ENCODE results near the gene BLOC1S6. TPM values are rescaled to one million over a fixed set of nuclear protein-coding genes. Genes with fewer than 3 reads are reported as not detected.

BLOC1S6 gene
- total RNA-seq, 8 experiments from 2014 or later, result 60.1 to 102 (median 70.4) TPM

GRCh38 chr15:45573961-45574629 lies 13.1 kb upstream of the BLOC1S6 start:
- ATAC-seq (replicated peaks in 6 of 8), result peak in 7 of 8 experiments; percentile 14 to 100 (median 42)
- in situ Hi-C loops (cut with MboI; ENCODE audit: low pct_unique_long_range_greater_than_20kb in 2 of 9, low sequenced_read_pairs in 9 of 9, unreplicated experiment in 9 of 9), result no loop called here
- 0 to 89% methylated on average over 1 to 2 of the region's 7 CpGs; no CpG with 5 or more reads in 8 of the 10 experiments for WGBS, 10 experiments
- H3K4me3 ChIP-seq, result no peak overlapping the region
- H3K27ac ChIP-seq, result no peak overlapping the region
- no peaks in the 10 kb centered on the region for H3K4me1 ChIP-seq (replicated peaks in 1 of 2)

GRCh38 chr15:45581919-45582318 lies 5.3 kb upstream of the BLOC1S6 start:
- Histone ChIP-seq H3K27ac (no peak overlapping the region), H3K4me1 (replicated peaks in 1 of 2) (peaks cover 6 to 13% of the 10 kb centered on the region in 2 donors), H3K4me3 (no peak overlapping the region)
- in situ Hi-C loops (cut with MboI; ENCODE audit: low pct_unique_long_range_greater_than_20kb in 2 of 9, low sequenced_read_pairs in 9 of 9, unreplicated experiment in 9 of 9), result no loop called here
- 57 to 100% (median 98%) methylated on average over 1 to 2 of the region's 2 CpGs; no CpG with 5 or more reads in 2 of the 10 experiments for WGBS, 10 experiments
- no peak for ATAC-seq (replicated peaks in 6 of 8)

- Histone ChIP-seq H3K4me3 (no peak overlapping the region), H3K27ac (no peak overlapping the region), H3K4me1 (replicated peaks in 1 of 2) (peaks cover 8 to 17% of the 10 kb centered on the region in 2 donors)
- in situ Hi-C loops (cut with MboI; ENCODE audit: low pct_unique_long_range_greater_than_20kb in 2 of 9, low sequenced_read_pairs in 9 of 9, unreplicated experiment in 9 of 9), result no loop called here
- ATAC-seq (replicated peaks in 6 of 8), result no peak
- WGBS, 10 experiments, result 58 to 100% (median 87%) methylated on average over 2 to 7 of the region's 11 CpGs
Measured at GRCh38 chr15:45583731-45584639, 3.2 kb upstream of the BLOC1S6 start.

- no peak for ATAC-seq (replicated peaks in 6 of 8)
- in situ Hi-C loops (cut with MboI; ENCODE audit: low pct_unique_long_range_greater_than_20kb in 2 of 9, low sequenced_read_pairs in 9 of 9, unreplicated experiment in 9 of 9), result no loop called here
- Histone ChIP-seq H3K4me1 (replicated peaks in 1 of 2) (peaks cover 13 to 28% of the 10 kb centered on the region in 2 donors), H3K4me3 (peak overlapping the region in 2 of 5 donors; percentile 76 to 93), H3K27ac (no peak overlapping the region)
- WGBS, 10 experiments, result 60 to 100% (median 63%) methylated on average over 1 to 3 of the region's 7 CpGs; no CpG with 5 or more reads in 5 of the 10 experiments
Measured at GRCh38 chr15:45585069-45585791, 1.9 kb upstream of the BLOC1S6 start.

- in situ Hi-C loops (cut with MboI; ENCODE audit: low pct_unique_long_range_greater_than_20kb in 2 of 9, low sequenced_read_pairs in 9 of 9, unreplicated experiment in 9 of 9), result no loop called here
- Histone ChIP-seq H3K27ac (peak overlapping the region; percentile 97), H3K4me3 (peak overlapping the region; percentile 66 to 93 (median 82)), H3K4me1 (replicated peaks in 1 of 2) (peaks cover 13 to 28% of the 10 kb centered on the region in 2 donors)
- WGBS, 10 experiments, result 27 to 100% (median 78%) methylated on average over 1 to 3 of the region's 3 CpGs; no CpG with 5 or more reads in 2 of the 10 experiments
- ATAC-seq (replicated peaks in 6 of 8), result no peak
Measured at GRCh38 chr15:45586125-45586524, 1.1 kb upstream of the BLOC1S6 start.

GRCh38 chr15:45586601-45587094 lies 531 bp upstream of the BLOC1S6 start:
- 0 to 15% (median 0%) methylated on average over 2 to 13 of the region's 14 CpGs for whole genome bisulfite sequencing, 10 experiments
- ATAC-seq (replicated peaks in 6 of 8), result no peak
- peak overlapping the region; percentile 66 to 93 (median 82) for H3K4me3 ChIP-seq
- H3K27ac ChIP-seq, result peak overlapping the region; percentile 97
- in situ Hi-C loops (cut with MboI; ENCODE audit: low pct_unique_long_range_greater_than_20kb in 2 of 9, low sequenced_read_pairs in 9 of 9, unreplicated experiment in 9 of 9), result no loop called here
- H3K4me1 ChIP-seq (replicated peaks in 1 of 2), result peaks cover 13 to 28% of the 10 kb centered on the region in 2 donors

- 0% methylated on average over 1 to 4 of the region's 4 CpGs; no CpG with 5 or more reads in 6 of the 10 experiments for WGBS, 10 experiments
- Histone ChIP-seq H3K27ac (peak overlapping the region; percentile 97), H3K4me3 (peak overlapping the region; percentile 66 to 93 (median 82)), H3K4me1 (replicated peaks in 1 of 2) (peaks cover 13 to 28% of the 10 kb centered on the region in 2 donors)
- no peak for ATAC-seq (replicated peaks in 6 of 8)
- in situ Hi-C loops (cut with MboI; ENCODE audit: low pct_unique_long_range_greater_than_20kb in 2 of 9, low sequenced_read_pairs in 9 of 9, unreplicated experiment in 9 of 9), result no loop called here
Measured at GRCh38 chr15:45587863-45588170, 638 bp downstream of the BLOC1S6 start.

GRCh38 chr15:45588219-45588875 lies 1.2 kb downstream of the BLOC1S6 start:
- Histone ChIP-seq H3K27ac (peak overlapping the region; percentile 97), H3K4me1 (replicated peaks in 1 of 2) (peaks cover 13 to 28% of the 10 kb centered on the region in 2 donors), H3K4me3 (peak overlapping the region; percentile 66 to 93 (median 82))
- 0 to 51% (median 32%) methylated on average over 2 to 6 of the region's 6 CpGs for WGBS, 10 experiments
- no peak for ATAC-seq (replicated peaks in 6 of 8)
- in situ Hi-C loops (cut with MboI; ENCODE audit: low pct_unique_long_range_greater_than_20kb in 2 of 9, low sequenced_read_pairs in 9 of 9, unreplicated experiment in 9 of 9), result no loop called here

- no peak for ATAC-seq (replicated peaks in 6 of 8)
- in situ Hi-C loops (cut with MboI; ENCODE audit: low pct_unique_long_range_greater_than_20kb in 2 of 9, low sequenced_read_pairs in 9 of 9, unreplicated experiment in 9 of 9), result no loop called here
Measured at GRCh38 chr15:45589256-45589655, 2.1 kb downstream of the BLOC1S6 start.

GRCh38 chr15:45594319-45594718 lies 7.1 kb downstream of the BLOC1S6 start:
- in situ Hi-C loops (cut with MboI; ENCODE audit: low pct_unique_long_range_greater_than_20kb in 2 of 9, low sequenced_read_pairs in 9 of 9, unreplicated experiment in 9 of 9), result no loop called here
- WGBS, 10 experiments, result 79 to 100% (median 86%) methylated on average over 1 to 2 of the region's 2 CpGs; no CpG with 5 or more reads in 3 of the 10 experiments
- H3K27ac ChIP-seq, result no peak overlapping the region
- no peak overlapping the region for H3K4me3 ChIP-seq
- peak in 2 of 8 experiments; percentile 23 to 40 for ATAC-seq (replicated peaks in 6 of 8)
- peaks cover 4 to 8% of the 10 kb centered on the region in 2 donors for H3K4me1 ChIP-seq (replicated peaks in 1 of 2)

More at GRCh38 chr15:45589256-45589655, 2.1 kb downstream of the BLOC1S6 start:
- H3K4me1 ChIP-seq (replicated peaks in 1 of 2), result peaks cover 13 to 28% of the 10 kb centered on the region in 2 donors
- no peak overlapping the region for H3K27ac ChIP-seq
- peak overlapping the region in 3 of 5 donors; percentile 9 to 76 (median 66) for H3K4me3 ChIP-seq
- whole genome bisulfite sequencing, 10 experiments, result 43 to 93% (median 70%) methylated on average over 2 to 5 of the region's 5 CpGs

- Histone ChIP-seq H3K4me3 (no peak overlapping the region), H3K27ac (no peak overlapping the region), H3K4me1 (replicated peaks in 1 of 2) (peaks cover 0 to 1% of the 10 kb centered on the region in 2 donors)
- in situ Hi-C loops (cut with MboI; ENCODE audit: low pct_unique_long_range_greater_than_20kb in 2 of 9, low sequenced_read_pairs in 9 of 9, unreplicated experiment in 9 of 9), result no loop called here
- WGBS, 10 experiments, result 85 to 100% (median 100%) methylated on average over 1 to 2 of the region's 2 CpGs; no CpG with 5 or more reads in 4 of the 10 experiments
- ATAC-seq (replicated peaks in 6 of 8), result no peak
Measured at GRCh38 chr15:45594835-45595530, 7.8 kb downstream of the BLOC1S6 start.
